GM19193 (cell line): Measurements from ENCODE around the gene METAP1D.

Source experiments
- POLR2A ChIP-seq: IDR thresholded peaks from 4 replicates; pipeline ENCODE4 v1.6.1; 2011; ENCODE audit not compliant: insufficient read depth, insufficient read length; ENCODE audit errors: extremely low read depth

The METAP1D gene

DNA sequence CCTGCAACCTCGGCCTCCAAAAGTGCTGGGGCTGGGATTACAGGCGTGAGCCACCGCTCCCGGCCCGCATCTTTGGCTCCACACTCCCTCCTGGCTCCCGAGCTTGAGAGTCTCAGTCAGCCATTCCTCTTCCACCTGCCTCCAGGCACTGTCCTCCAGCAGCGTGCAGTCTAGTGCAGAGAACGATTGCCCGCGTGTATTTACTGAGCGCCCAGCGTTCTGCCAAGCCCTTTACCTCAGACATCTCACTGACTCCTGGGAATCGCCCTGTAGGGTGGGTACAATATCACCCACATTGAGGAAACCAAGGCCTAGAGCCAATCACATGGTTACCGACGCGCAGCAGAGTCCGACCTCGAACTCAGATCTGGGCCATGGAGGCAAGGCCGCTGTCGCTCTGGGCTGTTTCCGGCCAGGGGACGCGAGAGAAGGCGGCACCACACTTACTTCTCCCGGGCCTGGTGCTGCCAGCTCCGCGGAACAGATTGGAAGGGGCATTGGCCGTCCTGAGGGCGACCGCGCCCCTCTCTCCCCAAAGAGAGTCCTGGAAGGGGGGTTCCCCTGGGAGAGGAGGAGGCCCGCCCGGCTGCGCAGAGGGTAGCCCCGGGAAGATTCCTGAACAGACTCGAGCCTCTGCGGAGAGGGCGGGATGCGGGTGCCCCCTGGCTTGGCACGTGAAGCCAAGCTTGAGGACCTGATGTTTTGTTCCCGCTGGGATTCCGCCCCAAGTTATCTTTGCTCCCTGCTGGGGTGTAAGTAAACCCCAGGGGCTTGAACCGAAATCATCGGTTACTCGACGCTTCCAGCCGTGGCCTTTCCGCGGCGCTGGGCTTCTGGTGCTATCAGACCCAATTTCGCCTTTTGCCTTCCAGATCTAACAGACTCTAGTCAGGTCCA, 108.2 kb downstream of the METAP1D start:
- TF ChIP-seq POLR2A, result no peak

DNA sequence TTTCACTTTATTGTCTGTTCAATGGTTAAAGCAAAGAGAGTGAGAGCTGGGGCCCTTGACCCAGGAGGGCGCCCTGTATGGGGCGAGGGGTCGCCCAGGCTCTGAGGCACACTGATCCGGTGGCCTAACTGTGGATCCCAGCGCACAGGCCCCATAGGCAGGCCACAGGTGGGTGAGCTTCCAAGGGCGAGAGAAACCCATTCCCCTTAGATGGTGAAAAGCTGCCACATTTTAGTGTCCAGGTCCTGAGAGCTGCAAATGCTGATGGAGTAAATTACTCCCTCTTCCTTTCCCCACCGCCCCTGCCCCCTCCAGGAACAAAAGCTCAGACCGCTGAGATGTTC, 108.8 kb downstream of the METAP1D start:
- no peak for TF ChIP-seq POLR2A

DNA sequence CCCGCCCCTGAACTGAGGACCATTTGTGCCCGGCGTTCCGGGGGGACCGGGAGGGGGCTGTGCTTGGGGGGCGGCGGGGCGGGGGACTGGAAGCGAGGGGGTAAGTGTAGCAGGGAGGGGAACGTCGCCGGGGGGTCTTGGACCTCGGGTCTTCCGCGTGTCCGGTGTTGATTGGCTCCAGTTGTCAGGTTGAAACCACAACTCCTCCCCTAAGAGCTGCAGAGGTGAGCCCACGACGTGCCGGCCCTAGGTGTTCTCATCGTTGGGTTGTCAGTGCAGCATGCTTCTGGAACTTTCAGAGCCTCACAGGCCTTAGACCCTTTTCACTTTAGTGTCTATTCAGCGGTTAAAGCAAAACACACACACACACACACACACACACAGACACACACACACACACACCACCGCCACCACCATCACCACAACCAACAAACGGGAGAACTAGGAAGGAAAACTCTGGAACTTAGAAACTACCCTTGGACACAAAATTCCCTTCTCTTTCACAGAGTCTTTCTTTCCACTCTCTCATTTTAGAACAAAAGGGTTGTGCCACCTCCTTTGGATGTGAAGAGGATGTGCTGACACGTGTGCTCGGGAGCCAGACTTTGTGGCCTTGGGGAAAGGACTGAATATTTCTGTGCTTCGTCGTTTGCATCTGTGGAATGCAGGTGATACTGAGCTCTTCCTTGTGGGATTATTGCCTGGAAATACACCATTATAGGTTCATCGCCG, 109.7 kb downstream of the METAP1D start:
- no peak for TF ChIP-seq POLR2A

DNA sequence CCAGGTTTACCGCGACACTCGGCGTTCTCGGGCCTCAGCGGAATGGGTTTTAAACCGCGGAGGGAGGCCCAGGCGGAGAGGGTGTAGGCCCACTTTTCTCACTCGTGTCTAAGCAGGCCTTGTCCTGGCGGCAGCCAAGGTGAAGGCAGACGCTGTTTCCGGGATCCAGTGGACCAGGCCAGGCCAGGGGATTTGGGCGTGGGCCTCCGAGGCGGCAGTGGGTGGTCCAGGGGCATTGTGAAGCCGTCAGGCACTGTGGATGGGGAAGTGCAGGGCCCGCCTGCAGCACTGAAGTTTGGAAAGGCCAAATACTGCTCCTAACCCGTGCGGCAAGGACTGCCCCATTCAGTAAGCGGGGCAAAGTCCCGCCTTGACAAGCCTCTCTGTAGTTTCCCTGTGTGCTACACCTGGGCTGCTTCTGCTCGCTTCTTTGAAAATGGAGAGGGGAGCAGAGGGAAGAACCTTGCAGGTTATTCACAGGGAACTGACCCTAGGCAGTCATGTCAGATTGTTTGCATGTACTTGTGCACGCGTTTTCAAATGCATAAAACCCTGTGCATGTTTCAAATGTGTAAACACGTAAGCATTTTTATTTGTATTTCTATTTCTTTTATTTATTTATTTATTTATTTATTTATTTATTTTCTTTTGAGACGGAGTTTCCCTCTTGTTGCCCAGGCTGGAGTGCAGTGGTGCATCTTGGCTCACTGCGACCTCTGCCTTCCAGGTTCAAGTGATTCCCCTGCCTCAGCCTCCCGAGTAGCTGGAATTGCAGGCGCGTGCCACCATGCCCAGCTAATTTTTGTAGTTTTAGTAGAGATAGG, 110.4 kb downstream of the METAP1D start:
- TF ChIP-seq POLR2A, result no peak

DNA sequence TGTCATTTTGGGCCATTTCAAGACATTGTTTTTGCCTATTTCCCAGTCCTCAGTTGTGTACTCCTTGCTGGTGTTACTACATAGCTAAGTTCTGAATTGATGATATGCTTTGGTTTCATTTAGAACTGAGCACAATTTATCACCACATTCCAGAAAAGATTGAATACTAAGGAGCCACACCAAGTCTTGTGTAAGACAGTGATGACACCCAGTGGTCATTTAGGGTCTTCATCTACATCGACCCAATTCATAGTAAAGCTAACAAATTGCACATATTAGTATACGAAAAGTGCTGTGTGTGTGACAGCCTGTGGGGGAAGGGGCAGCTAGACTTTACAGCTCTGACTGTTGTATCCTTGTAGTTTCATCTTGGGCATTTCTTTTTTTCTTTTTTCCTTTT, 113.9 kb downstream of the METAP1D start:
- TF ChIP-seq POLR2A, result no peak

DNA sequence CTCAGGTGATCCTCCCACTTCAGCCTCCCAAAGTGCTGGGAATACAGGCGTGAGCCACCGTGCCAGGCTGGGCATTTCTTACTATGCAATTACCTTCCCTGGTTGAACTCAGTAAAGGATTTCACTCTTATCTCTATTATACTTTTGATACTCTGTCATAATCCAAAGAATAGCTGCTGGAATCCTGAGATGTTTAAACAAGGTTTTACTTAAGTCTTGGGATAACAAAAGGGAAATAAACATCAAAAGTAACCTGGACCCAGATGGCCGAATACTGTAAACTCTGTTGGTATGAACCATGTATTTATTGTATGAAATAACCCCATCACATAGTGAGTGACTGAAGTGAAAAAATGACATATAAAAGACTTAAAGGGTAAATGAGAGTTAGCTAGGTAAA, 114.8 kb downstream of the METAP1D start:
- no peak for TF ChIP-seq POLR2A

DNA sequence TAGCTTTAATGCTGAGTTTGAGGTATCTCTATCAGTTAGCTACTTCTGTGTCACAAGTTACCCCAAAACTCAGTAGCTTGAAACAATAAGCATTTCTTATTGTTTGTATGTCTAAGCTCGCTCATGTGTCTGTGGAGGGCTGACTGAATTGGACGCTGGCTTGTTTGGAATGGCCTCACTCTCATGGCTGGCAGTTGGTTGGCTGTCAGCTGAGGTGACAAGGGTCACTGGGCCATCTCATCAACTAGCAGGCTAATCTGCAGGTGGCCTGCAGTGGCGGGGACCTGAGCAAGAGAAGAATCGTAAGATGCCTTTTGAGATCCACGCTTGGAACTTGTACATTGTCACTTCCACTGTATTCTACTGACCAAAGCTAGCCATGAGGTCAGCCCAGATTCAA, 116.4 kb downstream of the METAP1D start:
- TF ChIP-seq POLR2A, result no peak

DNA sequence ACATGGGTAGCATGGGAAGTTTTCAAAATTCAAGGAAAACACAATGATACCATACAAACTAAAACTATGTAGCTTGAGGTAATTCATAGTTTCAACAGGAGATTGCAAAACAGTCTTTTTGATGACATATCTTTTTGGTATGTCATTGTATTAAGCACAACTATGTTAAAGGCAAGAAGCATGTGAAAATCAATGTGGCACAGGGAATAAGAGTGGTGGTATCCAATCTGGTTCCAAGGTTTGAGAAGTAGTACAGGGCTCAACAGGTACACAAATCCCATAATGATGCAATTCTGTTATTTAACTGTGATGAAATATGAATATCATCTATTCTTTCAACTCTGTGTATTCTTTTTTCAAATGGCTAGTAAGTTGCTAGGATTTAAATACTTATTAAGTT, 119.3 kb downstream of the METAP1D start:
- no peak for TF ChIP-seq POLR2A

DNA sequence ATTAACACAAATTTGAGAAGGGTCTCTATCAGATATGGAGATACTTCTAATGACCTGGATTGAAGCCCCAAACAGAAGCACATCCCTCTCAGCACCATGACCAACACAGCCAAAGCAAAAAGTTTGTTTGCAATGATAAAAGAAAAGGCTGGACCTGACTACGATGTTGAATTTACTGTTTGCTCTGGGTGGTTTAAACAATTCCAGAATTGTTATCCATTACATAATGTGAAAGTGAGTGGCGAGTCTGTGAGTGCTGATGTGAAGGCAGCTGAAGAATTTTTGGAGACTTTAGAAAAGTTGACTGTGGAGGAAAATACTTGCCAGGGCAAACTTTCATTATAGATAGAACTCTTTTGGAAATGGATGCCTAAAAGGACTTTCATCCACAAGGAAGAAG, 120.4 kb downstream of the METAP1D start:
- no peak for TF ChIP-seq POLR2A

DNA sequence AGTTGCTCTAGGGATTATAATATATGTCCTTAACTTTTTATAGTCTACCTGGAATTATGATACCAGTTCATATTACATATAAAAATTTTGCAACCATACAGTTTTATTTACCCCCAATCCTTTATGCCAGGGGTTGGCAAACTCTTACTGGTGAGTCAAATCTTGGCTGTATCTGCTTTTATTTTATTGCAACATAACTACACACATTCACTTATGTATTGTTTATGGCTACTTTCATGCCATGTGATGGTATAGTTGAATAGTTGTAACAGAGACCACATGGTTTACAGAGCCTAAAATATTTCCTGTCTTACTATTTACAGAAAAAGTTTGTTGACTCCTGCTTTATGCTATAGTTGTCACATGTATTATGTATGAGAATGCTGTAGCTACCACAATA, 128.7 kb downstream of the METAP1D start:
- TF ChIP-seq POLR2A, result no peak

DNA sequence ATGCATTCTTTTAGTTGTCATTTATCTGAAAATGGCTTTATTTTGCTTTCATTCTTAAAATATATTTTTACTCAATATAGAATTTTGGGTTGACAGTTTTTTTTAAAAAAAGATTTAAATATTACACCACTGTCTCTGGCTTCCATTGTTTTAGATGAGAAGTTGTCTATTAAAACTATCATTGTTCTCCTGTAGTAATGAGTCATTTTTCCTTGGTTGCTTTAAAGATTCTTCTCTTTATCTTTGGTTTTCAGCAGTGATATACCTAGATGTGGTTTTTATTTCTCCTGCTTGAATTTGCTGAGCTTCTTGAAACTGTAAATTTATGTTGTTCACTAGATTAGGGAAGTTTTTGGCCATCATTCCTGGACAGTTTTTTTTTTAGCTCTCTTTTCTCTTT, 129.7 kb downstream of the METAP1D start:
- TF ChIP-seq POLR2A, result no peak
